Brain microvascular endothelial cell (primary cell): ENCODE data around the gene INPP5B.

Source experiments
- DNase-seq: peaks from one replicate; pipeline ENCODE4 v3.0.0-alpha.2; 2020
- H3K27ac ChIP-seq: fragments of 250-450 bp; sonication (Bioruptor Pico); 2 replicates; pipeline ENCODE4 v1.5.1; 2020; ENCODE audit warnings: mild to moderate bottlenecking, moderate library complexity
- H3K27me3 ChIP-seq: fragments of 250-450 bp; sonication (Bioruptor Pico); replicated peaks from 2 replicates; pipeline ENCODE4 v1.5.1; 2020; ENCODE audit warnings: mild to moderate bottlenecking
- H3K36me3 ChIP-seq: fragments of 250-450 bp; sonication (Bioruptor Pico); replicated peaks from 2 replicates; pipeline ENCODE4 v1.5.1; 2020; ENCODE audit warnings: mild to moderate bottlenecking
- H3K4me3 ChIP-seq: 2 replicates; pipeline ENCODE4 v1.5.1; 2011; ENCODE audit warnings: low read depth, mild to moderate bottlenecking, control low read depth, low read length, moderate library complexity
- CTCF ChIP-seq: IDR thresholded peaks from 2 replicates; pipeline ENCODE4 v1.5.1; 2011; ENCODE audit warnings: low read depth, mild to moderate bottlenecking, moderate library complexity, low read length, control low read depth, inconsistent platforms; ENCODE audit errors: missing control alignments
- in situ Hi-C: cut with HindIII; loops from 2 replicates; pipeline ENCODE4 v1.10.0; 2017; ENCODE audit warnings: low sequenced_read_pairs, low pct_ligation_motif_present

Gene INPP5B

GRCh38 chr1:37839676-37840075 lies 107.2 kb downstream of the INPP5B start:
- H3K27me3 ChIP-seq: no peaks in the 10 kb centered on the region
- no peak for DNase-seq
- no peak for TF ChIP-seq CTCF
- peaks cover 44% of the 10 kb centered on the region for H3K36me3 ChIP-seq
- H3K27ac ChIP-seq: no peak overlapping the region
- in situ Hi-C loops: no loop called here
- no peak overlapping the region for H3K4me3 ChIP-seq

- Histone ChIP-seq H3K27me3 (no peaks in the 10 kb centered on the region), H3K4me3 (no peak overlapping the region), H3K36me3 (peaks cover 67% of the 10 kb centered on the region), H3K27ac (no peak overlapping the region)
- DNase-seq: no peak
- TF ChIP-seq CTCF: no peak
- in situ Hi-C loops: no loop called here
These were observed 110.1 kb downstream of the INPP5B start for GRCh38 chr1:37836788-37837187.

GRCh38 chr1:37831809-37832208 lies 115.0 kb downstream of the INPP5B start:
- Histone ChIP-seq H3K36me3 (peaks cover 55% of the 10 kb centered on the region), H3K4me3 (no peak overlapping the region), H3K27ac (no peak overlapping the region), H3K27me3 (no peaks in the 10 kb centered on the region)
- no peak for DNase-seq
- in situ Hi-C loops: no loop called here
- TF ChIP-seq CTCF: no peak

- H3K27me3 ChIP-seq: no peaks in the 10 kb centered on the region
- H3K27ac ChIP-seq: no peak overlapping the region
- in situ Hi-C loops: no loop called here
- TF ChIP-seq CTCF: no peak
- no peak overlapping the region for H3K4me3 ChIP-seq
- DNase-seq: no peak
- peaks cover 54% of the 10 kb centered on the region for H3K36me3 ChIP-seq
These were observed 115.7 kb downstream of the INPP5B start for GRCh38 chr1:37831109-37831508.

- no peak overlapping the region for H3K4me3 ChIP-seq
- H3K27ac ChIP-seq: no peak overlapping the region
- DNase-seq: no peak
- no peak for TF ChIP-seq CTCF
- peaks cover 34% of the 10 kb centered on the region for H3K36me3 ChIP-seq
- H3K27me3 ChIP-seq: no peaks in the 10 kb centered on the region
- in situ Hi-C loops: no loop called here
These were observed 118.3 kb downstream of the INPP5B start for GRCh38 chr1:37828410-37829074.

- H3K27me3 ChIP-seq: no peaks in the 10 kb centered on the region
- no peak overlapping the region for H3K4me3 ChIP-seq
- DNase-seq: no peak
- in situ Hi-C loops: no loop called here
- TF ChIP-seq CTCF: no peak
- no peak overlapping the region for H3K27ac ChIP-seq
- peaks cover 41% of the 10 kb centered on the region for H3K36me3 ChIP-seq
These were observed 121.3 kb downstream of the INPP5B start for GRCh38 chr1:37825506-37825905.
